Fibroblast of gingiva (primary cell): ENCODE measurements around the gene ELOVL5.

ENCODE experiments used
- DNase-seq: peaks from one replicate; pipeline ENCODE4 v3.0.0-alpha.2; 2011; ENCODE audit warnings: low read depth

Gene ELOVL5

GRCh38 chr6:53240139-53240538 lies 108.6 kb downstream of the ELOVL5 start:
- DNase-seq, result no peak

- no peak for DNase-seq
Measured at GRCh38 chr6:53239526-53239925, 109.2 kb downstream of the ELOVL5 start.

DNA sequence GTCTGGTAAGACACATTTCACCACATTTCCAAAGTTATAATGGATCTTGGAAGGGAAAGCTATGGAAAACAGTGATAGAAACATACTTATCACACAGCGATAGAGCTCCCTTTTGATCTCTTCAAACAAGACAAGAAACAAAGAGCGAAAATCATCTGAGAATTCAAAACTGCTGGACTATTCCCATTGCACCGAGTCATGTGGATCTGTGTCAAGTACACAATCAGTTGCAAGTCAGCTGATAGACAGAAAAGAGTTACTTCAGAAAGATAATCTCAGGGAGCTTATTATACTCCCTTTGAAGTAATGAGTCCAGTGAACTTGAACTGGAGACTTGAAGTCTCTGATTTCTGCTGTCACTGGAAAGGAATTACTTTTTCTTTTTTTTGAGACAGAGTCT lies 110.4 kb downstream of the ELOVL5 start:
- no peak for DNase-seq

GRCh38 chr6:53236241-53236640 lies 112.5 kb downstream of the ELOVL5 start:
- no peak for DNase-seq

DNA sequence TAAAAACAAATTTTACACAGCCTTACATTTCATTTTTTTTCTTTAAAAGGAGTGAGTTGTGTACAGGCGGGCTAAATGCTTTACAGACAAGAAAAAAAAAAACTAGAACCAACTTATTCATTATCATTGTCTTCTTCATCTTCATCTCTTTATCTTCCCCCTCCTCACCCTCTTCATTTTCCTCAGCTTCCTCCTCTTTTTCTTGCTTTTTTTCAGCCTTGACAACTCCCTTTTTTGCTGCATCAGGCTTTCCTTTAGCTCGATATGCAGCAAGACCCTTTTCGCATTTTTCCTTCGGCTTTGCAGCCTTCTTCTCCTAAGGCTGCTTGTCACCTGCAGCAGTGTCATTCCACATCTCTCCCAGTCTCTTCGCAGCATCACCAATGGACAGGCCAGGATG lies 113.2 kb downstream of the ELOVL5 start:
- DNase-seq, result no peak

GRCh38 chr6:53233309-53233708 lies 115.4 kb downstream of the ELOVL5 start:
- no peak for DNase-seq

GRCh38 chr6:53230775-53231467 lies 117.8 kb downstream of the ELOVL5 start:
- no peak for DNase-seq

- DNase-seq, result no peak
Measured at GRCh38 chr6:53227847-53228246, 120.9 kb downstream of the ELOVL5 start.

- no peak for DNase-seq
Measured at GRCh38 chr6:53220605-53221004, 128.1 kb downstream of the ELOVL5 start.
